Measurements from ENCODE around the gene DPYD.

DNA sequence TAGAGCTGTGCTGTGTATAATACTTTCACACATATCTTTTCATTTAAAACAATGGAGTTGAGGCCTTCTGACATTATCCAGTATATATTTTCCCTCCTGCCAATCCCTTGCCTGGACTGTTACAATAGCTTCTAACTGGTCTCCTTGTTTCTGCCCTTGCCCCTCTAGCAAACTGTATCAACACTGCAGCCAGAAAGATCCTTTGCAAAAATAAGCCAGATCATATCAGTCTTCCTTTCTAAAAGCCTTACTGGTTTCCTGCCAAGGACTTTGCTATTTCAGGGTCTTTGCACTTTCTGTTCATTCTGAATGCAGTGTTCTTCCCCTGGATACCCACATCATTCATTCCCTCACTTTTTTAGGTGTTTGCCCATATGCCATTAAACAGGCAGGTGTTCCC lies 829.2 kb downstream of the DPYD start:
- TF ChIP-seq YY1 (IDR thresholded peaks at IDR 0.05; ENCODE audit: insufficient read depth, insufficient read length), result no peak
- TF ChIP-seq ZNF274 (IDR thresholded peaks at IDR 0.05; ENCODE audit: low read depth, low read length), result no peak
- no peak for TF ChIP-seq SUZ12 (IDR thresholded peaks at IDR 0.05; ENCODE audit: extremely low read depth, insufficient read depth, insufficient read length)
